Trophoblast cell (in vitro differentiated cells and primary cell): ENCODE measurements around the gene CCNB1IP1.
A peak's percentile ranks its signal among the peaks of the same experiment; 100 is the strongest.

ENCODE experiments used
- DNase-seq, 2 donors: peaks; one replicate each; pipeline ENCODE4 v3.0.0-alpha.2; 2016
- H2AFZ ChIP-seq: 2 replicates; pipeline ENCODE4 v1.6.1; 2013; ENCODE audit warnings: low read length, moderate library complexity, mild to moderate bottlenecking; ENCODE audit not compliant: insufficient read depth, poor library complexity
- H2AK5ac ChIP-seq: 2 replicates; pipeline ENCODE4 v1.6.1; 2013; ENCODE audit warnings: mild to moderate bottlenecking, low read length
- H2BK120ac ChIP-seq: 2 replicates; pipeline ENCODE4 v1.6.1; 2013; ENCODE audit warnings: low read length, mild to moderate bottlenecking, moderate library complexity; ENCODE audit not compliant: insufficient read depth, poor library complexity
- H2BK12ac ChIP-seq: 2 replicates; pipeline ENCODE4 v1.6.1; 2013; ENCODE audit warnings: mild to moderate bottlenecking, low read length, moderate library complexity
- H2BK5ac ChIP-seq: 2 replicates; pipeline ENCODE4 v1.6.1; 2013; ENCODE audit warnings: low read length, low read depth, moderate library complexity, mild to moderate bottlenecking; ENCODE audit not compliant: poor library complexity
- H3K14ac ChIP-seq: 2 replicates; pipeline ENCODE4 v1.6.1; 2013; ENCODE audit warnings: mild to moderate bottlenecking, low read length
- H3K18ac ChIP-seq: 2 replicates; pipeline ENCODE4 v1.6.1; 2013; ENCODE audit warnings: mild to moderate bottlenecking, low read length
- H3K23ac ChIP-seq: 2 replicates; pipeline ENCODE4 v1.6.1; 2013; ENCODE audit warnings: low read length
- H3K27ac ChIP-seq: 2 replicates; pipeline ENCODE4 v1.5.1; 2013; ENCODE audit warnings: low read depth, mild to moderate bottlenecking, inconsistent platforms, low read length, moderate library complexity
- H3K27me3 ChIP-seq: 2 replicates; pipeline ENCODE4 v1.6.1; 2013; ENCODE audit warnings: inconsistent platforms, mild to moderate bottlenecking, low read length, moderate library complexity; ENCODE audit not compliant: insufficient read depth
- H3K36me3 ChIP-seq, 2 experiments: 1 replicate in 1 of 2; 2 replicates in 1 of 2; pipeline ENCODE4 v1.6.1; 2013; ENCODE audit warnings: low read length in 2 of 2, mild to moderate bottlenecking in 2 of 2, moderate library complexity in 1 of 2; ENCODE audit not compliant: insufficient read depth in 2 of 2, control insufficient read depth in 1 of 2
- H3K4ac ChIP-seq: 2 replicates; pipeline ENCODE4 v1.6.1; 2013; ENCODE audit warnings: low read depth, mild to moderate bottlenecking, low read length, moderate library complexity
- H3K4me1 ChIP-seq, 2 experiments: 1 replicate in 1 of 2; 2 replicates in 1 of 2; pipeline ENCODE4 v1.6.1; 2013; ENCODE audit warnings: low read length in 2 of 2, mild to moderate bottlenecking in 2 of 2, moderate library complexity in 1 of 2; ENCODE audit not compliant: insufficient read depth in 2 of 2, control insufficient read depth in 1 of 2
- H3K4me2 ChIP-seq: 2 replicates; pipeline ENCODE4 v1.6.1; 2013; ENCODE audit warnings: inconsistent platforms, mild to moderate bottlenecking, low read length, moderate library complexity
- H3K4me3 ChIP-seq: 2 replicates; pipeline ENCODE4 v1.5.1; 2013; ENCODE audit warnings: mild to moderate bottlenecking, low read depth, low read length, inconsistent platforms
- H3K79me1 ChIP-seq: one replicate; pipeline ENCODE4 v1.6.1; 2013; ENCODE audit warnings: low read length
- H3K79me2 ChIP-seq: 2 replicates; pipeline ENCODE4 v1.6.1; 2013; ENCODE audit warnings: low read length, mild to moderate bottlenecking; ENCODE audit not compliant: control insufficient read depth, insufficient read depth, poor library complexity
- H3K9ac ChIP-seq: 2 replicates; pipeline ENCODE4 v1.6.1; 2013; ENCODE audit warnings: mild to moderate bottlenecking, low read length
- H3K9me3 ChIP-seq: 2 replicates; pipeline ENCODE4 v1.6.1; 2013; ENCODE audit warnings: low read depth, mild to moderate bottlenecking, control low read depth, inconsistent platforms, low read length; ENCODE audit not compliant: insufficient read depth
- H4K12ac ChIP-seq: 2 replicates; pipeline ENCODE4 v1.6.1; 2013; ENCODE audit warnings: low read depth, mild to moderate bottlenecking, low read length, moderate library complexity
- H4K8ac ChIP-seq: 2 replicates; pipeline ENCODE4 v1.6.1; 2013; ENCODE audit warnings: low read depth, mild to moderate bottlenecking, low read length, moderate library complexity
- H4K91ac ChIP-seq: one replicate; pipeline ENCODE4 v1.6.1; 2013; ENCODE audit warnings: low read depth, mild to moderate bottlenecking, low read length, moderate library complexity
- WGBS: extraction: QIAGEN DNeasy Blood & Tissue Kit; methylation state at CpG from one replicate; pipeline ENCODE4 v1.1.7; 2013; ENCODE audit warnings: missing lambda C conversion rate; ENCODE audit not compliant: insufficient read length, insufficient coverage; ENCODE audit errors: extremely low coverage; 5-methylcytosine and 5-hydroxymethylcytosine counted together

The CCNB1IP1 gene

GRCh38 chr14:20314026-20314425, 19.1 kb downstream of the CCNB1IP1 start:
- Histone ChIP-seq H3K18ac (no peak overlapping the region), H4K91ac (no peak overlapping the region), H2AFZ (no peak overlapping the region), H3K14ac (no peak overlapping the region), H3K4ac (no peak overlapping the region), H3K9me3 (no peaks in the 10 kb centered on the region), H2AK5ac (no peak overlapping the region), H2BK5ac (no peak overlapping the region), H2BK12ac (no peak overlapping the region), H3K27ac (no peak overlapping the region), H4K8ac (no peak overlapping the region), H3K79me1 (no peaks in the 10 kb centered on the region), H3K9ac (no peak overlapping the region), H3K27me3 (no peaks in the 10 kb centered on the region), H3K4me3 (no peak overlapping the region), H3K23ac (no peak overlapping the region), H3K36me3 (peaks cover 28 to 38% of the 10 kb centered on the region in 2 experiments), H3K79me2 (no peaks in the 10 kb centered on the region), H3K4me1 (no peaks in the 10 kb centered on the region), H2BK120ac (no peak overlapping the region), H3K4me2 (no peak overlapping the region), H4K12ac (no peak overlapping the region)
- WGBS: no CpG with 5 or more reads among the region's 2 CpGs
- DNase-seq: no peak

- no peak overlapping the region for H3K4ac ChIP-seq
- no peak overlapping the region for H2BK12ac ChIP-seq
- no peak overlapping the region for H3K27ac ChIP-seq
- no peaks in the 10 kb centered on the region for H3K79me2 ChIP-seq
- H2BK120ac ChIP-seq: no peak overlapping the region
- no peak overlapping the region for H4K12ac ChIP-seq
- H3K18ac ChIP-seq: no peak overlapping the region
- H4K8ac ChIP-seq: no peak overlapping the region
- H4K91ac ChIP-seq: no peak overlapping the region
- H3K79me1 ChIP-seq: no peaks in the 10 kb centered on the region
- H3K27me3 ChIP-seq: no peaks in the 10 kb centered on the region
- no peaks in the 10 kb centered on the region for H3K4me1 ChIP-seq
- no peaks in the 10 kb centered on the region for H3K9me3 ChIP-seq
- no CpG with 5 or more reads among the region's 1 CpG for whole genome bisulfite sequencing
- H3K23ac ChIP-seq: no peak overlapping the region
- no peak overlapping the region for H2BK5ac ChIP-seq
- no peak overlapping the region for H3K4me2 ChIP-seq
- no peak overlapping the region for H3K9ac ChIP-seq
- no peak overlapping the region for H2AFZ ChIP-seq
- no peak for DNase-seq
- no peak overlapping the region for H3K14ac ChIP-seq
- no peak overlapping the region for H3K4me3 ChIP-seq
- H3K36me3 ChIP-seq: peaks cover 0 to 2% of the 10 kb centered on the region in 2 experiments
- H2AK5ac ChIP-seq: no peak overlapping the region
These were observed 27.0 kb downstream of the CCNB1IP1 start for GRCh38 chr14:20306079-20306423.

GRCh38 chr14:20305265-20306078, 27.6 kb downstream of the CCNB1IP1 start, which contains the start of gene TTC5:
TTC5 (minus strand) TSS chr14:20305951; CDS start chr14:20305937, 14 bp downstream.
- Histone ChIP-seq H3K9me3 (no peaks in the 10 kb centered on the region), H2AK5ac (no peak within 1 kb of the TSS), H2BK120ac (no peak within 1 kb of the TSS), H3K4me3 (peak within 1 kb of the TSS; percentile 80), H3K4me1 (no peaks in the 10 kb centered on the region), H3K23ac (no peak within 1 kb of the TSS), H4K12ac (no peak within 1 kb of the TSS), H3K27ac (no peak within 1 kb of the TSS), H3K36me3 (peaks cover under 1 to 1% of the 10 kb centered on the region in 2 experiments), H4K91ac (no peak within 1 kb of the TSS), H3K79me2 (no peaks in the 10 kb centered on the region), H2BK5ac (no peak within 1 kb of the TSS), H3K9ac (peak within 1 kb of the TSS; percentile 14), H4K8ac (peak within 1 kb of the TSS; percentile 63), H3K18ac (peak within 1 kb of the TSS; percentile 28), H2BK12ac (no peak within 1 kb of the TSS), H2AFZ (peak within 1 kb of the TSS; percentile 91), H3K14ac (no peak within 1 kb of the TSS), H3K27me3 (no peaks in the 10 kb centered on the region), H3K4me2 (peak within 1 kb of the TSS; percentile 85), H3K4ac (no peak within 1 kb of the TSS), H3K79me1 (no peaks in the 10 kb centered on the region)
- DNase-seq: peak; percentile 81 to 96
- no CpG with 5 or more reads among the region's 27 CpGs for WGBS

- Histone ChIP-seq H3K79me1 (no peaks in the 10 kb centered on the region), H2AK5ac (no peak overlapping the region), H3K27me3 (no peaks in the 10 kb centered on the region), H3K23ac (no peak overlapping the region), H2BK12ac (no peak overlapping the region), H3K9me3 (no peaks in the 10 kb centered on the region), H2AFZ (no peak overlapping the region), H3K4me2 (no peak overlapping the region), H4K12ac (no peak overlapping the region), H3K4me3 (no peak overlapping the region), H2BK120ac (no peak overlapping the region), H3K4ac (no peak overlapping the region), H3K36me3 (peaks cover 10% of the 10 kb centered on the region in 2 experiments), H3K14ac (no peak overlapping the region), H3K4me1 (no peaks in the 10 kb centered on the region), H3K9ac (no peak overlapping the region), H3K27ac (no peak overlapping the region), H4K91ac (no peak overlapping the region), H3K79me2 (no peaks in the 10 kb centered on the region), H2BK5ac (no peak overlapping the region), H3K18ac (no peak overlapping the region), H4K8ac (no peak overlapping the region)
- DNase-seq: no peak
- WGBS: no CpG with 5 or more reads among the region's 1 CpG
These were observed 30.9 kb downstream of the CCNB1IP1 start for GRCh38 chr14:20302042-20302755.
